HepG2 (cell line): ENCODE measurements around the gene PRKAG3. TPM values are rescaled to one million over a fixed set of nuclear protein-coding genes. Genes with fewer than 3 reads are reported as not detected.
A peak's percentile ranks its signal among the peaks of the same experiment; 100 is the strongest.

Experiments
- ATF6 ChIP-seq: sonication (generic); formaldehyde crosslinking; conservative IDR thresholded peaks from 2 replicates; pipeline ENCODE4 v1.4.0; 2020; ENCODE audit warnings: missing genetic modification reagents
- CREBL2 ChIP-seq: sonication (generic); formaldehyde crosslinking; IDR thresholded peaks from 2 replicates; pipeline ENCODE4 v1.8.1; 2023; ENCODE audit warnings: missing genetic modification reagents, mild to moderate bottlenecking, borderline replicate concordance
- FOXA1 ChIP-seq, 2 experiments: fragments of 450-650 bp in 1 of 2; sonication (generic) in 1 of 2; formaldehyde crosslinking in 1 of 2; IDR thresholded peaks; 2 replicates each; pipeline versions ENCODE4 v1.4.0 to v1.6.1; 2016 to 2020; ENCODE audit warnings: missing genetic modification reagents in 1 of 2
- NR2F1 ChIP-seq, 2 experiments: fragments of 450-650 bp in 1 of 2; formaldehyde crosslinking in 1 of 2; IDR thresholded peaks; 2 replicates each; pipeline versions ENCODE4 v1.5.0 to v1.6.1; 2016 to 2020; ENCODE audit warnings: mild to moderate bottlenecking in 1 of 2, missing compliant biosample characterization in 1 of 2, missing genetic modification reagents in 1 of 2, moderate library complexity in 1 of 2
- SMARCE1 ChIP-seq: fragments of 450-650 bp; IDR thresholded peaks from 2 replicates; pipeline ENCODE4 v1.6.1; 2017; ENCODE audit warnings: borderline replicate concordance
- ZFX ChIP-seq: sonication (generic); formaldehyde crosslinking; IDR thresholded peaks from 2 replicates; pipeline ENCODE4 v1.4.0; 2020; ENCODE audit warnings: mild to moderate bottlenecking, low read depth, missing genetic modification reagents, moderate library complexity
- ZMAT5 ChIP-seq: sonication (generic); formaldehyde crosslinking; IDR thresholded peaks from 2 replicates; pipeline ENCODE4 v1.5.0; 2020; ENCODE audit warnings: mild to moderate bottlenecking, low read depth, missing genetic modification reagents, borderline replicate concordance
- ZNF407 ChIP-seq: sonication (generic); formaldehyde crosslinking; IDR thresholded peaks from one replicate; pipeline ENCODE4 v1.5.1; 2020; ENCODE audit warnings: mild to moderate bottlenecking, missing genetic modification reagents; ENCODE audit errors: not compliant biosample characterization
- ZNF432 ChIP-seq: sonication (generic); formaldehyde crosslinking; IDR thresholded peaks from 2 replicates; pipeline ENCODE4 v1.5.0; 2020; ENCODE audit warnings: missing genetic modification reagents, mild to moderate bottlenecking, borderline replicate concordance
- ZNF574 ChIP-seq: sonication (generic); formaldehyde crosslinking; IDR thresholded peaks from 2 replicates; pipeline ENCODE4 v1.4.0; 2020; ENCODE audit warnings: missing genetic modification reagents
- polyA plus RNA-seq, 8 experiments: library from polyadenylated mRNA; depleted of rRNA in 3 of 8; stranded (reverse) in 7 of 8; unstranded in 1 of 8; fragments of >200 nt; fragmentation: Illumina TruSeq in 4 of 8; extraction: Trizol in 4 of 8; gene quantifications; 2 replicates each; pipeline versions ENCODE4 v1.2.1 to v1.2.3, GENCODE V29; 2011 to 2016; ENCODE audit warnings: low read depth in 4 of 8, missing spikeins in 1 of 8, mixed read lengths in 1 of 8; ENCODE audit not compliant: insufficient read depth in 1 of 8
- total RNA-seq, 5 experiments: library from RNA; depleted of rRNA; stranded (reverse); fragments of >200 nt; fragmentation: Illumina TruSeq; extraction: Trizol; gene quantifications; 2 replicates each; pipeline ENCODE4 v1.2.3, GENCODE V29; 2016; ENCODE audit warnings: low read depth in 1 of 5

The PRKAG3 gene
- total and polyA plus RNA-seq, 2 of the 13 experiments (the other 11 are each of a cell fraction or from before 2014, with no cell fraction given): not detected

GRCh38 chr2:218781691-218782527, 49.7 kb downstream of the PRKAG3 start, which contains the start of gene CYP27A1 (continued):
- TF ChIP-seq ZNF407 (CRISPR knock-in tag) (peak; percentile 93), ATF6 (no peak), ZFX (CRISPR knock-in tag) (peak; percentile 96), FOXA1 (IDR thresholded peaks at IDR 0.05) (no peak), FOXA1 (CRISPR knock-in tag; IDR thresholded peaks at IDR 0.05) (peak; percentile 38; the same call in 1 of the 2 replicates), ZNF574 (CRISPR knock-in tag) (peak; percentile 90), SMARCE1 (no peak), ZMAT5 (CRISPR knock-in tag) (no peak), ZNF432 (CRISPR knock-in tag) (peak; percentile 93), NR2F1 (CRISPR knock-in tag; IDR thresholded peaks at IDR 0.05) (peak; percentile 82 to 87; a peak in 3 of 4 replicates), CREBL2 (CRISPR knock-in tag) (peak; percentile 48; the same call in 1 of the 2 replicates)
